Esophagus squamous epithelium (tissue), 5 donors: Measurements from ENCODE around the gene CNTNAP5. TPM values are rescaled to one million over a fixed set of nuclear protein-coding genes. Genes with fewer than 3 reads are reported as not detected.

Source experiments
- DNase-seq: peaks from one replicate; lab custom pipeline; 2025; lab: John Stamatoyannopoulos, UW
- H3K27ac ChIP-seq, 4 donors: fragments of 200-600 bp; sonication (generic); one replicate each; pipeline ENCODE4 v1.5.1; 2016 to 2019; ENCODE audit warnings: mild to moderate bottlenecking in 1 of 4
- H3K27me3 ChIP-seq, 4 donors: fragments of 200-600 bp; sonication (generic); 1 replicate in 3 of 4; 2 replicates in 1 of 4; pipeline versions ENCODE4 v1.5.1 to v1.6.0; 2017 to 2021; ENCODE audit warnings: antibody characterized with exemption in 1 of 4
- H3K36me3 ChIP-seq, 3 donors: fragments of 200-600 bp; sonication (generic); one replicate each; pipeline ENCODE4 v1.5.1; 2016 to 2019
- H3K4me1 ChIP-seq, 3 donors: fragments of 200-600 bp; sonication (generic); one replicate each; pipeline ENCODE4 v1.5.1; 2017 to 2019
- H3K4me3 ChIP-seq, 4 donors: fragments of 200-600 bp; sonication (generic); 1 replicate in 3 of 4; 2 replicates in 1 of 4; pipeline ENCODE4 v1.5.1; 2016 to 2019; ENCODE audit warnings: mild to moderate bottlenecking in 2 of 4, moderate library complexity in 1 of 4
- H3K9me3 ChIP-seq, 3 donors: fragments of 200-600 bp; sonication (generic); one replicate each; pipeline ENCODE4 v1.5.1; 2016 to 2019
- POLR2A ChIP-seq, 4 donors: fragments of 450-650 bp; IDR thresholded peaks; one replicate each; pipeline ENCODE4 v1.6.1; 2017; ENCODE audit warnings: antibody characterized with exemption in 4 of 4, mild to moderate bottlenecking in 4 of 4, moderate library complexity in 3 of 4
- whole genome bisulfite sequencing, 2 donors: methylation state at CpG; one replicate each; pipeline ENCODE4 v1.1.5; 2018; 5-methylcytosine and 5-hydroxymethylcytosine counted together
- intact Hi-C: fragments of 100-400 bp; cut with DNase I; formaldehyde crosslinking; loops from one replicate; pipeline ENCODE4 v1.15.0; 2022
- total RNA-seq, 4 donors: library from RNA; depleted of rRNA; stranded (reverse); fragments of >200 nt; gene quantifications; one replicate each; pipeline ENCODE4 v1.1.0, GENCODE V29; 2016
- TF ChIP-seq, protein P1 (sequence below), 6 experiments: fragments of 450-650 bp in 4 of 6; fragments of 200-600 bp in 2 of 6; sonication (generic) in 2 of 6; IDR thresholded peaks; one replicate each; pipeline ENCODE4 v1.5.1; 2016 to 2019; ENCODE audit warnings: antibody characterized with exemption in 6 of 6, mild to moderate bottlenecking in 4 of 6, moderate library complexity in 4 of 6
- donor health status: DM: yes; HTN: yes; CAD: no.

CNTNAP5 gene
- total RNA-seq, 4 donors from 2014 or later, result not detected

- no peaks in the 10 kb centered on the region for H3K27me3 ChIP-seq
- DNase-seq, result no peak
- peaks cover 0 to 6% (median 0%) of the 10 kb centered on the region in 3 donors for H3K9me3 ChIP-seq
- no peaks in the 10 kb centered on the region for H3K36me3 ChIP-seq
- no peaks in the 10 kb centered on the region for H3K4me1 ChIP-seq
- no peak overlapping the region for H3K4me3 ChIP-seq
- intact Hi-C loops, result no loop called here
- TF ChIP-seq, protein P1, sequence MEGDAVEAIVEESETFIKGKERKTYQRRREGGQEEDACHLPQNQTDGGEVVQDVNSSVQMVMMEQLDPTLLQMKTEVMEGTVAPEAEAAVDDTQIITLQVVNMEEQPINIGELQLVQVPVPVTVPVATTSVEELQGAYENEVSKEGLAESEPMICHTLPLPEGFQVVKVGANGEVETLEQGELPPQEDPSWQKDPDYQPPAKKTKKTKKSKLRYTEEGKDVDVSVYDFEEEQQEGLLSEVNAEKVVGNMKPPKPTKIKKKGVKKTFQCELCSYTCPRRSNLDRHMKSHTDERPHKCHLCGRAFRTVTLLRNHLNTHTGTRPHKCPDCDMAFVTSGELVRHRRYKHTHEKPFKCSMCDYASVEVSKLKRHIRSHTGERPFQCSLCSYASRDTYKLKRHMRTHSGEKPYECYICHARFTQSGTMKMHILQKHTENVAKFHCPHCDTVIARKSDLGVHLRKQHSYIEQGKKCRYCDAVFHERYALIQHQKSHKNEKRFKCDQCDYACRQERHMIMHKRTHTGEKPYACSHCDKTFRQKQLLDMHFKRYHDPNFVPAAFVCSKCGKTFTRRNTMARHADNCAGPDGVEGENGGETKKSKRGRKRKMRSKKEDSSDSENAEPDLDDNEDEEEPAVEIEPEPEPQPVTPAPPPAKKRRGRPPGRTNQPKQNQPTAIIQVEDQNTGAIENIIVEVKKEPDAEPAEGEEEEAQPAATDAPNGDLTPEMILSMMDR (IDR thresholded peaks at IDR 0.05), result no peak
- no peak for TF ChIP-seq POLR2A (IDR thresholded peaks at IDR 0.05)
- no peak overlapping the region for H3K27ac ChIP-seq
- WGBS, 2 donors, result 49 to 66% methylated on average over 2 of the region's 2 CpGs
Observed at GRCh38 chr2:124678043-124678442, 653.0 kb downstream of the CNTNAP5 start.

DNA sequence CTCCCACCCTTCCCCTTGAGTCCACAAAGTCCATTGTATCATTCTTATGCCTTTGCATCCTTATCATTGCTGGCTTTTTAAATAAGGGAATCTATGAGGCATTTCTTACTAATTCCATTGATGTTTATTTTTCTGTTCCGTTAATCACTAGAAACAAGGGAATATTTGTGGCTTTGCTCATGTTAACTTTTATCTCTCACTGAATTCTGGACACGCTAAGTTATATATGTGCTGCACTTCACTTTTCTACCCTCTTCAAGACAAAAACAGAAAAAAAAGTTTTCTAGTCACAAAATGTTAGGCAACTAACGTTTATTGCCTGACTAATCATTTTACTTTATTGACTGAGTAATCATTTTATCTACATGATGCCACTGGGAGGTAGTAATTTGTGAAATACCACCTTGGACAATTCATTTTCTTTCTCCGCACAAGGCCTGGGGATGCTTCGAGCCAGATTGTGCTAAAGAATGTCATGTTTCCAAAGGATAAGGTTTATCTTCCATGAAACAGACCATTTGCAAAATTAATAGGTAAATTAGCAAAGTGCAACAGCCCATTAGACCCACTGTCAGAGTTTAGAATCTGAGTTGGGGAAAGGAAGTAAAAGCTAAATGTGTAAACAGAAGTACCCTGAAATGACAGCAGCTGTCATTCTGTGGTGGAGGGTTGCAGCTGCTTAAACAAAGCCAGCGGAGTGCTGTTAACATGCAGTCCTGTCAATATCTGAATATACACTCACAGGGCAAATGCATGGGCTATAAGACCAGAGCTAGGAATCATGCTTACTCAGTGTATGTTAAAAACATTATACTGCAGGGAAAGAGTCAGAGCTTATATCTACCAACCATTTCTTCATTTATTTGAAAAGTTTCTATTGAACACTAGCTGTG, 658.7 kb downstream of the CNTNAP5 start:
- Histone ChIP-seq H3K27ac (no peak overlapping the region), H3K4me3 (no peak overlapping the region), H3K9me3 (peaks cover 0 to 7% (median 0%) of the 10 kb centered on the region in 3 donors), H3K4me1 (no peaks in the 10 kb centered on the region), H3K36me3 (no peaks in the 10 kb centered on the region), H3K27me3 (no peaks in the 10 kb centered on the region)
- no peak for DNase-seq
- intact Hi-C loops, result no loop called here
- 57 to 59% methylated on average over 6 of the region's 6 CpGs for WGBS, 2 donors
- TF ChIP-seq, protein P1 (IDR thresholded peaks at IDR 0.05), result no peak
- no peak for TF ChIP-seq POLR2A (IDR thresholded peaks at IDR 0.05)

DNA sequence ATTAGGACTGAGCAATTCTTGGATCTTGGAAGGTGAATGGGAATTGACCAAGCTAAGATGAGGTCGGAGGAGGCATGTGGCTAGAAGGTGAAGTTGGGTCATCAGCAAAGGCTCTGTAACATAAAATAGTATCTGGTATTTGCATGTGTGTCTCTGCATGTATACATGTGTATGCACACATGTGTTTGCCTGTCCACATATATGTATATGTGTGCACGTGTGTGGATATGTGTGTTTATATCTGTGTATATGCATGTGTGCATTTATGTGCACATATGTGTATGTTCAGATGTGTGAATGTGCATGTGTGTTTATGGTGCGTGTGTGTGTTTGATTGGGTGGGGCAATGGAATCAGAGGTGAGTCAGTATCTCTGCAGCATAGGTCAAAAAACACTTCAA, 664.3 kb downstream of the CNTNAP5 start:
- 82 to 91% methylated on average over 3 of the region's 3 CpGs for WGBS, 2 donors
- H3K36me3 ChIP-seq, result no peaks in the 10 kb centered on the region
- H3K9me3 ChIP-seq, result peaks cover 0 to 24% (median 5%) of the 10 kb centered on the region in 3 donors
- H3K4me1 ChIP-seq, result no peaks in the 10 kb centered on the region
- intact Hi-C loops, result no loop called here
- H3K4me3 ChIP-seq, result no peak overlapping the region
- H3K27me3 ChIP-seq, result no peaks in the 10 kb centered on the region
- DNase-seq, result no peak
- no peak overlapping the region for H3K27ac ChIP-seq
- TF ChIP-seq POLR2A (IDR thresholded peaks at IDR 0.05), result no peak
- TF ChIP-seq, protein P1 (IDR thresholded peaks at IDR 0.05), result no peak

DNA sequence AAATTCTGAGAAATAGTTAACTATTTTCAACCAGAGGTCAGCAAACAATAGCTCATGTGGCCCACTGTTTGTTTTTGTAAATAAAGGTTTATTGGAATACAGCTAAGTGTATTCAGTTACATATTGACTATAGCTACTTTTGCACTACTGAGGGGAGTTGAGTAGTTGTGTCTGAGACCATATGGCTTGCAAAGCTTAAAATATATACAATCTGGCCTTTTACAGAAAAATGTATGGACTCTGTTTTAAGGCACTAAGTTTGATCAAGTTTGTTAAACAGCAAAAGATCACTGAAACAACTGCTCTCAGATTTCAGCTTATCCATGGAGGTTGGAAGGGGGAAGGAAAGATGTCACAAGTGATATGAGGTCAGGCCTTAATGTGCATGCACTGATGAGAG, 667.1 kb downstream of the CNTNAP5 start:
- TF ChIP-seq POLR2A (IDR thresholded peaks at IDR 0.05), result no peak
- TF ChIP-seq, protein P1 (IDR thresholded peaks at IDR 0.05), result no peak
- H3K36me3 ChIP-seq, result no peaks in the 10 kb centered on the region
- no peak overlapping the region for H3K27ac ChIP-seq
- peaks cover 0 to 24% (median 5%) of the 10 kb centered on the region in 3 donors for H3K9me3 ChIP-seq
- no peaks in the 10 kb centered on the region for H3K27me3 ChIP-seq
- H3K4me1 ChIP-seq, result no peaks in the 10 kb centered on the region
- H3K4me3 ChIP-seq, result no peak overlapping the region
- intact Hi-C loops, result no loop called here
- no peak for DNase-seq

- WGBS, 2 donors, result 74 to 79% methylated on average over 1 of the region's 1 CpG
- TF ChIP-seq POLR2A (IDR thresholded peaks at IDR 0.05), result no peak
- TF ChIP-seq, protein P1 (IDR thresholded peaks at IDR 0.05), result no peak
- H3K36me3 ChIP-seq, result no peaks in the 10 kb centered on the region
- no peaks in the 10 kb centered on the region for H3K27me3 ChIP-seq
- H3K4me3 ChIP-seq, result no peak overlapping the region
- intact Hi-C loops, result no loop called here
- no peaks in the 10 kb centered on the region for H3K4me1 ChIP-seq
- DNase-seq, result no peak
- peaks cover 0 to 24% (median 5%) of the 10 kb centered on the region in 3 donors for H3K9me3 ChIP-seq
- no peak overlapping the region for H3K27ac ChIP-seq
Observed at GRCh38 chr2:124692707-124693106, 667.6 kb downstream of the CNTNAP5 start.
